HG02798 (cell line): ENCODE results near the gene PYCR2.
"Not testable (repeated sequence)": the region's sequence is repeated elsewhere in the genome, so short reads cannot be mapped to it uniquely, and the experiment has no call there.

Experiments
- ATAC-seq: cut with Tn5 transposase; IDR thresholded peaks from one replicate; pipeline ENCODE4 v1.9.1; 2021; ENCODE audit warnings: mild to moderate bottlenecking; ENCODE audit not compliant: unreplicated experiment, poor library complexity

The PYCR2 gene

DNA sequence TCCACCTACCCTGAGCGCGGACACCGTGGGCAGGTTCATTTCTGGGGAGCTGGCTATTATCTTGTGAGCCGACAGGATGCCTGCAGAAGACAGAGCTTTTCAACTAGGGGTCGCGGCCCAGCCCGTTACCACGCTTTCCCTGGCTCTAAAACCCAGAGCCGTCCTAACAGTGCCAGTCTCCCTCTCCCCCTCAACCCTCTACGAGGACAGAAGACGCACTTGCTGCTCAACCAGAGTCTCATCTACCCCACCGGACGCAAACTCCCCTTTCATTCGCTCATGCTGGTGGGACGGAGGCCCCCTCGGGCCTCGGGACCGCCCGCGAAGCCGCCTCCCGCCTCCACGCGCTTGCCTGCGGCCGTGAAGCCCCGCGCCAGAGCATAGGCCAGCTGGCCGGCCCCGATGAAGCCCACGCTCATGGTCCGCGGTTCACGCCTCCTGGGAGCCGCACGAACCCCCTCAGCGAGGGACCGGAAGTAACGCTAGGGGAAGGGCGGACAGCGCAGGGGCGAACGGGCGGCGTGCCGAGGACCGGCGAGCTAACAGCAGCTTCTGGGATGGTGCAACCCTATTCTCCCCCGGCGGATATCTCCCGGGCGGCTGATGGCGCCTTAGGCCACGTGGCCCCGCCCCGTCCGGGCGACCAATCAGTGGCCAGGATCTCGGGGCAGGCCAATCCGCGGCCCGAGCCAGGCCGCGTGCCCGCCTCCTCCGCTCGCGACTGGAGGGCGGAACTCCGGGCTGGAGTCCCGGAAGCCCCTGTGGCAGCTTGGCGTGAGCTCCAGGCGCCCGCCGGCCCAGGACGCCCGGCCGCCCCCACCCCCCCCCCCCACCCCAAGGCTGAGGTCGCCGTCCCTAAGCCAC, at the start of gene PYCR2:
Gene PYCR2, minus strand, starts transcription at position 559 of the 864 bp plus-strand sequence. Its CDS starts 140 bp downstream, at position 419.
- peak; percentile 98 for ATAC-seq

- no peak for ATAC-seq
These were observed 49.1 kb upstream of the PYCR2 start for GRCh38 chr1:225973158-225973557.

GRCh38 chr1:225972344-225973152, 48.5 kb upstream of the PYCR2 start:
- ATAC-seq: no peak

DNA sequence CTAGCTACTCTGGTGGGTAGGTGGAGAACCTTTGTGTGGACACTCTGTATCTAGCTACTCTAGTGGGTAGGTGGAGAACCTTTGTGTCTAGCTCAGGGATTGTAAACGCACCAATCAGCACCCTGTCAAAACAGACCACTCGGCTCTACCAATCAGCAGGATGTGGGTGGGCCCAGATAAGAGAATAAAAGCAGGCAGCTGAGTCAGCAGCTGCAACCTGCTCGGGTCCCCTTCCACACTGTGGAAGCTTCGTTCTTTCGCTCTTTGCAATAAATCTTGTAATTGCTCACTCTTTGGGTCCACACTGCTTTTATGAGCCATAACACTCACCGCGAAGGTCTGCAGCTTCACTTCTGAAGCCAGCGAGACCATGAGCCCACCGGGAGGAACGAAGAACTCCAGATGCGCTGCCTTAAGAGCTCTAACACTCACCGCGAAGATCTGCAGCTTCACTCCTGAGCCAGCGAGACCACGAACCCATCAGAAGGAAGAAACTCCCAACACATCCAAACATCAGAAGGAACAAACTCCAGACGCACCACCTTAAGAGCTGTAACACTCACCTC, 46.6 kb upstream of the PYCR2 start:
- ATAC-seq: not testable (repeated sequence)

DNA sequence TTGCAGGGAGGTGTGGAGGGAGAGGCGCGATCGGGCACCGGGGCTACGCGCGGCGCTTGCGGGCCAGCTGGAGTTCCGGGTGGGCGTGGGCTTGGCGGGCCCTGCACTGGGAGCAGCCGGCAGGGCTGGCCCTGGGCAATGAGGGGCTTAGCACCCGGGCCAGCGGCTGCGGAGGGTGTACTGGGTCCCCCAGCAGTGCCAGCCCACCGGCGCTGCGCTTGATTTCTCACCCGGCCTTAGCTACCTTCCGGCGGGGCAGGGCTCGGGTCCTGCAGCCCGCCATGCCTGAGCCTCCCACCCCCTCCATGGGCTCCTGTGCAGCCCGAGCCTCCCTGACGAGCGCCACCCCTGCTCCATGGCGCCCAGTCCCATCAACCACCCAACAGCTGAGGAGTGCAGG, 45.7 kb upstream of the PYCR2 start:
- not testable (repeated sequence) for ATAC-seq

GRCh38 chr1:225965231-225965630, 41.2 kb upstream of the PYCR2 start:
- ATAC-seq: no peak

- ATAC-seq: no peak
These were observed 39.9 kb upstream of the PYCR2 start for GRCh38 chr1:225963735-225964530.

- peak; percentile 72 for ATAC-seq
These were observed 38.5 kb upstream of the PYCR2 start for GRCh38 chr1:225962440-225962975.

GRCh38 chr1:225961659-225962439, 37.8 kb upstream of the PYCR2 start:
- no peak for ATAC-seq

GRCh38 chr1:225958041-225958440, 34.0 kb upstream of the PYCR2 start:
- ATAC-seq: no peak

GRCh38 chr1:225954753-225955152, 30.7 kb upstream of the PYCR2 start:
- no peak for ATAC-seq

- no peak for ATAC-seq
These were observed 29.3 kb upstream of the PYCR2 start for GRCh38 chr1:225953315-225953714.

DNA sequence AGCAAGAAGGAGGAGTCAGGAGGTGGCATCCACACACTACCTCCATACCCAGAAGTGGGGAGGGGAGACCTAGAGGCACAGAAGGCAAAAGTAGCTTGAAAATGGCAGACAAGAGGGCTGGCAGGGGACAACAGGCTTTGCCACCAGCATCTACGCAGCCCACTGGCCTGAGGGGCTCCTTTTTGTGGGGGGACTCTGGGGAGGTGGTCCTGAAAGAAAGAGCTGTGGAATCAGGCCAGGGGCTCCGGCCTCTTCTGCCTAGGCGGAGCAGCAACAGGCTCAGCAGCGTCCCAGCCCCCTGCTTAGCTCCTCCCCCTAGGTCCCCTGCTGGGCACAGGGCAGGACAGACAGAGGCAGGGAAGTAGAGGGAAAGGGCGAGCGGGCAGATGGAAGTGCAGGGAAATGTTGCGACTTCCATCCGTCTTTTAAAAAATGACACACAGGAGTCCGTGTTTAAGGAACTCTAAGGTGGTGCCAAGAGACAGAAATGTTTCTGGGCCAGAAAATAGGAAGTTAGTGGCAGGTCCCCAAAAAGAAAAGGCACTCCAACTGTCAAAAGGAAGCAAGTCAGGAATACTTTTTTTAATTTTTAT, 27.0 kb upstream of the PYCR2 start:
- ATAC-seq: no peak

DNA sequence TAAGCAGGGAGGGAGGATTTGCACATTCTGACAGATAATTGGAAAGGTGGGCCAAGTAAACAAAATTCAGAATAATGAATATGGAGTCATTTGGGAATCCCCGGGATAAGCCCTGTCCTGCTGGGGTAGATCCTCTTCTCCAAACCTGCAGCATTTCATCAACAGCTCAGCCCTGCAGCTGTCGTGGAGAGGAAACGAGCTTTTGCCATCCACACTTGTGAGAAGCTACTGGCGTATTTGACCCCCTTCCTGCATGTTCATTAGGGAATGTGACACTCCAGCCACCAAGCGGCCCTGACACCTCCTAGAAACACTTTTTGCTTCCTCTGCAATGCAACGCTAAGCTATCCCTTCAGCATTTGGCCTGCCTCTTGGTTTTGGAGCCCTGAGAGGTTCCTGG, 25.0 kb upstream of the PYCR2 start:
- ATAC-seq: no peak

DNA sequence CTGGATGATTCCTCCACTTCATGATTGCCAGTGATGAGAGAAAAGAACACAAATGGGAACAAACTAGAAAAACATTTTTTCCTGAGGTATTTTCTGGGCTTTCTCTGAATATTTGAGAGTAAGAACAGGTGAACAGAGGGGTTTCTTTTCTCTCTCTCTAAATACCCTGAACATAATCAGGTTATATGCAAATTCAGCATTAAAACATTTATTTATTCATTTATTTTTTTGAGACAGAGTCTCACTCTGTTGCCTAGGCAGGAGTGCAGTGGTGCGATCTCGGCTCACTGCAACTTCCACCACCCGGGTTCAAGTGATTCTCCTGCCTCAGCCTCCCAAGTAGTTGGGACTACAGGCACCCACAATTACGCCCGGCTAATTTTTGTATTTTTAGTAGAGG, 22.8 kb upstream of the PYCR2 start:
- ATAC-seq: no peak

GRCh38 chr1:225946082-225946620, 22.1 kb upstream of the PYCR2 start:
- ATAC-seq: no peak

GRCh38 chr1:225945564-225945963, 21.5 kb upstream of the PYCR2 start:
- ATAC-seq: no peak

- ATAC-seq: peak; percentile 64
These were observed 20.9 kb upstream of the PYCR2 start for GRCh38 chr1:225944951-225945350.

- no peak for ATAC-seq
These were observed 20.3 kb upstream of the PYCR2 start for GRCh38 chr1:225944387-225944786.
